GM18861 (cell line): ENCODE results near the gene UCHL5.

Experiments used
- ATAC-seq: cut with Tn5 transposase; IDR thresholded peaks from one replicate; pipeline ENCODE4 v1.9.1; 2021; ENCODE audit not compliant: unreplicated experiment

UCHL5 gene

GRCh38 chr1:193059282-193060114 is at the start of gene UCHL5, which contains the start of gene RO60:
Gene UCHL5 (minus strand): TSS chr1:193059360. CDS start chr1:193059260, 100 bp downstream.
Gene RO60 (plus strand): TSS chr1:193059612. CDS start chr1:193069055, 9,443 bp downstream.
- ATAC-seq = peak; percentile 94

- no peak for ATAC-seq
These were observed 49.3 kb upstream of the UCHL5 start for GRCh38 chr1:193108471-193108870.

GRCh38 chr1:193105821-193106177 is 46.6 kb upstream of the UCHL5 start:
- ATAC-seq = no peak

- peak; percentile 82 for ATAC-seq
These were observed 46.0 kb upstream of the UCHL5 start, which contains the start of gene GLRX2 for GRCh38 chr1:193104907-193105820. Gene GLRX2 (minus strand): TSS chr1:193105414. CDS start chr1:193105382, 32 bp downstream.

GRCh38 chr1:193104502-193104906 is 45.3 kb upstream of the UCHL5 start:
- ATAC-seq = peak; percentile 35

- ATAC-seq = no peak
These were observed 44.8 kb upstream of the UCHL5 start for GRCh38 chr1:193103759-193104501.

- no peak for ATAC-seq
These were observed 43.5 kb upstream of the UCHL5 start for GRCh38 chr1:193102662-193103061.

GRCh38 chr1:193094112-193094511 is 35.0 kb upstream of the UCHL5 start:
- no peak for ATAC-seq

GRCh38 chr1:193090865-193091264 is 31.7 kb upstream of the UCHL5 start:
- no peak for ATAC-seq

- ATAC-seq = no peak
These were observed 28.7 kb upstream of the UCHL5 start for GRCh38 chr1:193087893-193088292.

GRCh38 chr1:193086342-193086741 is 27.2 kb upstream of the UCHL5 start:
- ATAC-seq = no peak

GRCh38 chr1:193085263-193085662 is 26.1 kb upstream of the UCHL5 start:
- no peak for ATAC-seq

GRCh38 chr1:193083365-193084088 is 24.4 kb upstream of the UCHL5 start:
- peak; percentile 88 for ATAC-seq

- ATAC-seq = no peak
These were observed 20.0 kb upstream of the UCHL5 start for GRCh38 chr1:193079187-193079586.

- no peak for ATAC-seq
These were observed 18.8 kb upstream of the UCHL5 start for GRCh38 chr1:193077991-193078390.

- peak; percentile 44 for ATAC-seq
These were observed 11.8 kb upstream of the UCHL5 start for GRCh38 chr1:193070942-193071341.

- ATAC-seq = no peak
These were observed 11.2 kb upstream of the UCHL5 start for GRCh38 chr1:193070386-193070753.

- ATAC-seq = no peak
These were observed 10.7 kb upstream of the UCHL5 start for GRCh38 chr1:193069748-193070385.

- no peak for ATAC-seq
These were observed 8.9 kb upstream of the UCHL5 start for GRCh38 chr1:193068013-193068412.

- peak; percentile 29 for ATAC-seq
These were observed 7.4 kb upstream of the UCHL5 start for GRCh38 chr1:193066606-193067005.
